Spinal cord (tissue), 10 donors: ENCODE results near the gene C2CD4D. TPM values are rescaled to one million over a fixed set of nuclear protein-coding genes. Genes with fewer than 3 reads are reported as not detected.

Experiments
- DNase-seq, 6 donors: peaks; one replicate each; pipeline versions ENCODE4 v3.0.0 to v3.0.0-alpha.2; 2013 to 2015; ENCODE audit warnings: low spot score in 6 of 6, low read depth in 4 of 6
- H3K27ac ChIP-seq: one replicate; pipeline ENCODE4 v1.5.1; 2013; ENCODE audit warnings: low read depth, low read length, control low read depth
- H3K27me3 ChIP-seq: one replicate; pipeline ENCODE4 v1.6.1; 2013; ENCODE audit warnings: low read length; ENCODE audit not compliant: control insufficient read depth, insufficient read depth
- H3K36me3 ChIP-seq: one replicate; pipeline ENCODE4 v1.6.1; 2013; ENCODE audit warnings: low read length; ENCODE audit not compliant: control insufficient read depth, insufficient read depth
- H3K4me1 ChIP-seq: one replicate; pipeline ENCODE4 v1.6.1; 2013; ENCODE audit warnings: low read length; ENCODE audit not compliant: control insufficient read depth, insufficient read depth
- H3K4me3 ChIP-seq: one replicate; pipeline ENCODE4 v1.5.1; 2013; ENCODE audit warnings: low read depth, low read length, control low read depth
- H3K9me3 ChIP-seq: one replicate; pipeline ENCODE4 v1.6.1; 2013; ENCODE audit warnings: low read length; ENCODE audit not compliant: control insufficient read depth, insufficient read depth
- WGBS: methylation state at CpG from one replicate; pipeline ENCODE4 v1.1.5; 2013; ENCODE audit warnings: missing lambda C conversion rate; ENCODE audit not compliant: insufficient coverage; 5-methylcytosine and 5-hydroxymethylcytosine counted together
- polyA plus RNA-seq, 2 donors: library from polyadenylated mRNA; unstranded; fragments of 120-200 nt; gene quantifications; one replicate each; pipeline ENCODE4 v1.2.1, GENCODE V29; 2013; ENCODE audit not compliant: insufficient read length in 2 of 2
- total RNA-seq, 2 donors: library from RNA; depleted of rRNA in 1 of 2; stranded (reverse); fragments of 120-200 nt in 1 of 2; fragments of >200 nt in 1 of 2; gene quantifications; one replicate each; pipeline versions ENCODE4 v1.2.3 to v1.2.4, GENCODE V29; 2013 to 2014
- donor health status: healthy.

The C2CD4D gene
- total and polyA plus RNA-seq, 4 donors: 0.74 to 0.97 TPM; not detected in 2

GRCh38 chr1:151838222-151839081 lies 1.2 kb downstream of the C2CD4D start:
- Histone ChIP-seq H3K36me3 (no peaks in the 10 kb centered on the region), H3K4me1 (peaks cover 20% of the 10 kb centered on the region), H3K27ac (no peak overlapping the region), H3K9me3 (no peaks in the 10 kb centered on the region), H3K4me3 (no peak overlapping the region), H3K27me3 (peaks cover 31% of the 10 kb centered on the region)
- DNase-seq: peak in 2 of 6 donors; percentile 22 to 31
- WGBS: 1% methylated on average over 117 of the region's 117 CpGs

- no peaks in the 10 kb centered on the region for H3K36me3 ChIP-seq
- H3K27me3 ChIP-seq: peaks cover 31% of the 10 kb centered on the region
- WGBS: 8% methylated on average over 26 of the region's 26 CpGs
- H3K4me3 ChIP-seq: no peak overlapping the region
- no peak for DNase-seq
- peaks cover 21% of the 10 kb centered on the region for H3K4me1 ChIP-seq
- H3K9me3 ChIP-seq: no peaks in the 10 kb centered on the region
- no peak overlapping the region for H3K27ac ChIP-seq
Measured at GRCh38 chr1:151837884-151838221, 1.8 kb downstream of the C2CD4D start.

DNA sequence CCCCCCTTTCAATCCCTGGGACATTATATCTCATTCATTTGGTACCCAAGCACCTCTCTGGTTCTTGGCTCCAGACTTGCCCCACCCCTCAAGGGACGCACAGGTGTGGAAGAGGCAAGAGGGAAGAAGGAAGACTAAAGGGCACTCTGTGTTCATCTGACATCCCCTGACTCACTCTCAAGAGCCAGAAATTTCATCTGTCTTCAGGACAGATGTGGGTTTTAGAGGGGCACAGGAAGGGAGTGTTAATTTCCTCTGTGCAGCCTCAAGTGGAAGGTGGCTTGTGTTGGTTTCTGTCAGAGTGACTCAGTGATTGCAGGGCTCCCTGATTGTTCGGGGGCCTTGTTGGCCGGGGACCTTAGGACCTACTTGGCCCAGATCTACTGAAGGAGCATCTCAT lies 2.4 kb downstream of the C2CD4D start:
- H3K36me3 ChIP-seq: no peaks in the 10 kb centered on the region
- H3K9me3 ChIP-seq: no peaks in the 10 kb centered on the region
- 80% methylated on average over 2 of the region's 3 CpGs for WGBS
- no peak for DNase-seq
- no peak overlapping the region for H3K27ac ChIP-seq
- peaks cover 31% of the 10 kb centered on the region for H3K27me3 ChIP-seq
- no peak overlapping the region for H3K4me3 ChIP-seq
- peaks cover 27% of the 10 kb centered on the region for H3K4me1 ChIP-seq

- Histone ChIP-seq H3K4me3 (no peak overlapping the region), H3K36me3 (no peaks in the 10 kb centered on the region), H3K4me1 (peaks cover 28% of the 10 kb centered on the region), H3K9me3 (no peaks in the 10 kb centered on the region), H3K27ac (no peak overlapping the region), H3K27me3 (peaks cover 31% of the 10 kb centered on the region)
- WGBS: no CpG with 5 or more reads among the region's 7 CpGs
- no peak for DNase-seq
Measured at GRCh38 chr1:151835596-151835995, 4.0 kb downstream of the C2CD4D start.

- Histone ChIP-seq H3K9me3 (no peaks in the 10 kb centered on the region), H3K4me3 (no peak overlapping the region), H3K27ac (no peak overlapping the region), H3K36me3 (no peaks in the 10 kb centered on the region), H3K4me1 (peaks cover 24% of the 10 kb centered on the region), H3K27me3 (peaks cover 21% of the 10 kb centered on the region)
- WGBS: no CpG with 5 or more reads among the region's 3 CpGs
- DNase-seq: no peak
Measured at GRCh38 chr1:151834239-151834638, 5.4 kb downstream of the C2CD4D start.

DNA sequence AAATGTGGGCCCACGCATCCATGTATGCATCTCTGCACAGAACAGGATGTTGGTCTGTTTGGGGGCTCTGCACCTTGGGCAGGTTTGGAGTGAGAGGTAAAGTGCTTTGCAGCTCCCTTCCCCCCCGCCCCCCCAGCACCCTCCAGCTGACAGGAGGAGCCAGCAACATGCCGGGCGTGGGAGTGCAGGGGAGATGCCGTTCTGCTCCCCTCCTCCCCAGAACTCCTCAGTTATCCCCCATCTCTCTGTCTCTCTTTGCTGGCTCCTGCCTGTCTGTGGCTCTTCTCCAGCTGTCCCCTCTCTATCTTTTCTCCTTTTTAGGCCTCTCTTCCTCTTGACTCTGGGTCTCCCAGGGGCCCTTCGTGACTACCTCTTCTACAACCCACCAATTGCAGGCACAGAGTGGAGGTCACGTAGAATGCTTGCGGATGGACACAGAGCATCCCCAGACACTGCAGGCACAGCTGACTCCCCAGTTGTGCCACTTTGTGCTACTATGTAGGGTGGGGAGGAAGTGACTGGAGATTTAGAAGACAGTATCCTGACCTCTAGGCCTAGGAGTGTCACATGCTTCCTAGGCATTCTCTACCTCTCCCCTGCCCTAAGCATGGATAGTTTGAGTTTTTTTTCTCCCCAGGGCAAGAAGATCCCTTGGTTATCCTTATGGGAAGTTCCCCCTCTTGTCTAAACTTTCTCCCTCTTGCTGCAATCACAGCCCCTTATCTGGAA lies 6.3 kb downstream of the C2CD4D start:
- WGBS: 75% methylated on average over 4 of the region's 8 CpGs
- Histone ChIP-seq H3K36me3 (no peaks in the 10 kb centered on the region), H3K9me3 (no peaks in the 10 kb centered on the region), H3K27me3 (peaks cover 12% of the 10 kb centered on the region), H3K4me3 (no peak overlapping the region), H3K27ac (no peak overlapping the region), H3K4me1 (peaks cover 27% of the 10 kb centered on the region)
- DNase-seq: no peak

DNA sequence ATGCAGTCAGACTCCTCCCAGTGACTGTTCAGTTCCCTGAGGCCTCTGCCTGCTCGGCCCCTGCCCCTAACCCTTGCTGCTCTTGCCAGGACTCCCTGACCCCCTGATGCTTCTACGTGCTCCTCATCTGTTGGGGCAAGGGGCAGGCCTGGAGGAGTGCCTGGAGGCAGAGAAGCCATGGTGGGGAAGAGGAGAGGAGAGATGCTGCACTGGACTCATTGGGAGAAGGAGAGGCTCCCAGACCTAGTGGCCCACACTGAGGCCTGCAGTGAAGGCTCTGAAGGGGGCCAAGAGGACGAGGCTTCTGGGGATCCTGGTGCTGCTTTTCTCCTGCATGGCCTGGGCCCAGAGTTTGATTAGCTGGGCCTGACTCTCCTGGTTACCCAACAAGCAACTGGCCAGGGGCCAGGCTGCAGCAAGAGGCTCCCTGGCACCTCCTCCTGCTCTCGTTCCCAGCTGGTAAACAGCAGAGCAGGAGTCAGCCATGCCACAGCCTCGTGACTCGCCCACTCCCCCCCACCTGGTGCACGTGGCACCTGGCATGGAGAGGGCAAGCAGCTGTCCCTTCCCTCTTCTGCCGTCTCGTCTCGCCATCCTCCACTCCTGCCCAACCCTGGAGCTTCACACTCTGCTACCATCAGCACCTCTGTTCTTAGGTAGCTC lies 7.2 kb downstream of the C2CD4D start:
- Histone ChIP-seq H3K36me3 (no peaks in the 10 kb centered on the region), H3K9me3 (no peaks in the 10 kb centered on the region), H3K4me3 (no peak overlapping the region), H3K27me3 (peaks cover 7% of the 10 kb centered on the region), H3K27ac (no peak overlapping the region), H3K4me1 (peaks cover 27% of the 10 kb centered on the region)
- DNase-seq: peak in 2 of 6 donors; percentile 38 to 58
- WGBS: 37% methylated on average over 6 of the region's 10 CpGs

DNA sequence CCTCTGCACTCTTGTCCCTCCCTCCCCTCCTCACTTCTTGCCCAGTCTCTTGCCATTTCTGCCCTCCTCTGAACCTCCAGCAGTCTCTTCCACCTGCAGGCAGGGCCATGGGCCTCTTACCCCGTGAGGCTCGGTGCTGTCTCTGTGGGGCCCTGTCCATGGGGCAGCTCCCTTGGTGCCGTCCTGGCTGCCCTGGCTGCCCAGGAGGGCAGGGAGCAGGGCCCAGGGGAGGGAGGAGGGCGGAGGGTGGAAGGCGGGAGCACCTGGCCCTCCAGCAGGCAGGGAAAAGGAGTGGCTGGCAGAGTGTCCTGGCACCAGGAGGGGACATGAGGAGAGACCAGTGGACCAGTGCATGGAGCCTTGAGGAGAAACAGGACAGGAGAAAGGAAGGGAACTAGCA lies 8.0 kb downstream of the C2CD4D start, which contains the start of gene RORC:
Gene RORC (minus strand): TSS at position 198 of the 400 bp plus-strand sequence. CDS start 38 bp downstream, at position 160.
- H3K36me3 ChIP-seq: no peaks in the 10 kb centered on the region
- DNase-seq: no peak
- no peak within 1 kb of the TSS for H3K4me3 ChIP-seq
- H3K27ac ChIP-seq: no peak within 1 kb of the TSS
- peaks cover 27% of the 10 kb centered on the region for H3K4me1 ChIP-seq
- H3K9me3 ChIP-seq: no peaks in the 10 kb centered on the region
- 81% methylated on average over 5 of the region's 5 CpGs for WGBS
- H3K27me3 ChIP-seq: no peaks in the 10 kb centered on the region

- Histone ChIP-seq H3K27me3 (no peaks in the 10 kb centered on the region), H3K9me3 (no peaks in the 10 kb centered on the region), H3K36me3 (no peaks in the 10 kb centered on the region), H3K4me3 (no peak overlapping the region), H3K4me1 (peaks cover 27% of the 10 kb centered on the region), H3K27ac (no peak overlapping the region)
- no peak for DNase-seq
- 91% methylated on average over 4 of the region's 4 CpGs for WGBS
Measured at GRCh38 chr1:151831256-151831591, 8.4 kb downstream of the C2CD4D start.
